GM21717 (cell line): Measurements from ENCODE around the gene PSD2.

Source experiments
- ATAC-seq: cut with Tn5 transposase; IDR thresholded peaks from one replicate; pipeline ENCODE4 v1.9.1; 2021; ENCODE audit warnings: mild to moderate bottlenecking, moderate library complexity; ENCODE audit not compliant: unreplicated experiment

The PSD2 gene

DNA sequence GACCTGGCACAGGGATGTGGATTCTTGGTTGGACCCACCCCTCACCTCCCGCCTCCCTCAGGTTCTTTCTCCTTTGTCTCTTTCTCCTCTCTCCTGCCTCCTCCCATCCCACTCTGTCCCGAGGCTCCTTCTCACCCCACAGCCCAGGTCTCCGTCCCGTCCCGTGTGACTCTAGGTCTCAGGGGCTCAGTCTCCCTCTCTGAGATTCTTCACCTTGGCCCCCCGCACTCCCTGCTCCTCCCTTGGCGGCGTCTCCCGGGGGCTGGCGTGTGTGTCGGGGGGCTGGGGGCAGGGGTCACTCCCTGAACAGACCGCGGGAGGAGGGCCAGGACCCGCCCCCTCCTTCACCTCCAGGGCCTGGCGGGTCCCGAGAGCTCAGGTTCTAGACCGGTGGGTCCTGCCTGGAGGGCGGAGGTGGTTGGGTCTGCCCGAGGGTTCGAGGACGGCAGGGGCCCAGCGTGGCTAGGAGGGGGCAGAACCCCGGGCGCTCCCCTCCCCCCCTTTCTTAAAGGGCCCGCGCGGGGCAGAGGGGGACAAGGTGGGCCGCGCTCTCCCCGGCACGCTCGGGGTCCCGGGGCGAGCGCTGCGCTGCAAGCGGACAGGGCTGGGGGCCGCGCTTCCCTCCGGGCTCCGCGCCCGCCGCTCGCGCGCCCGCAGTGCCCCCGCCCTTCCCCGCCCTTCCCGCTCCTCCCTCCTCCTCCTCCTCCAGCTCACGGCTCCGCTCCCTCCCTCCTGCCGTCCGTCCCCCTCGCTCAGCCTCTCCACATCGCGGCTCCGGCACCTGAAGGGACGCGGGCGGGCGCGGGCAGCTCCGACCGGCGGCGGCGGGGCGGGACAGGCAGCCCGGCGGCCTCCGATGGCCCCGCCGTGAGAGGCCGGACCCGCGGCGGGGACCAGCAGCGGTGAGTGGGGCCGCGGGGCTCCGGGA is at the start of gene PSD2:
TSS of gene PSD2 (plus strand) at position 735 of the 928 bp plus-strand sequence. CDS start 13,633 bp downstream, outside the sequence.
- ATAC-seq, result no peak

GRCh38 chr5:139746691-139747582 is 48.7 kb upstream of the PSD2 start:
- ATAC-seq, result peak; percentile 39

DNA sequence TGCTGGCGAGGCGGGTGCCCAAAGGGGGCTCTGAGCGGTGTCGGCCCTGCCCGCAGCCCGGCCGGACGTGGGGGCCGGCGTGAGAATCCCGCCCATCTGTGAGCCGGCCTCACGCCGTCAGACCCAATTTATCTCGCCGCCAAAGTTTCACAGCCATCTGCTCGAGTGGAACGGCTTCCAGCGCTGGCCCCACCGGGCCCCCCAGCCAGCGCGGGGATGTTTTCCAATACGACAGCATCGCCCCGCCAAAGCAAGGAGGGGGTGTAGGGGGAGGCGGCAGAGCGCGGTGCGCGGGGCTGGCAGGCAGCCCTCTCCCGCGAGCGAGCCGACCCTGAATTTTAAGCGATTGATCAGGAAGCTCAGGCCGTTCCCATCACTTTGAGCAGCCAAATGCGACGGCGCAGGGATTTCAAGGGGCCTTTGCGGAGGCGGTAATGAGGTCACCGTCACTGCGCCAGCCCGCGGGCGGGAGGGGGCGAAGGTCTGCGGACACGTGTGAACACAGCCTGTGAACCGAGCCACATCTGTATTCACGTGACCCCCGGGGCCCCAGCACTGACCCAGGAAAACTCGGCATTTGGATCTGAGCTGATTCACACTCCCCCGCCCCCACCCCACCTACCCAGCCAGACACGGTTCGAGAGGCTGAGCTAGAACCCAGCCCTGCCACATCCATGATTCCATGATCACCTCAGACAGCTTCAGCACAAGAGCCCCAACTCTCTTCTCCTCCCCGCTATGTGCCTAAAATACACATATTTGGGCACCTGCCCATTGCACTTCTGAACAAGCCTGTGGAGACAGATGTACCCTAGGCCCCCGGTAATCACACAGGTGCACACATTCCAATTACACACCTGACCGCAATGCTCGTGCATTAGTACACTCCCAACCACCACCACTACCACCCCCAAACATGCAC is 47.8 kb upstream of the PSD2 start:
- peak; percentile 12 for ATAC-seq

GRCh38 chr5:139748505-139748826 is 47.1 kb upstream of the PSD2 start:
- ATAC-seq, result no peak

GRCh38 chr5:139749242-139749641 is 46.4 kb upstream of the PSD2 start:
- no peak for ATAC-seq

DNA sequence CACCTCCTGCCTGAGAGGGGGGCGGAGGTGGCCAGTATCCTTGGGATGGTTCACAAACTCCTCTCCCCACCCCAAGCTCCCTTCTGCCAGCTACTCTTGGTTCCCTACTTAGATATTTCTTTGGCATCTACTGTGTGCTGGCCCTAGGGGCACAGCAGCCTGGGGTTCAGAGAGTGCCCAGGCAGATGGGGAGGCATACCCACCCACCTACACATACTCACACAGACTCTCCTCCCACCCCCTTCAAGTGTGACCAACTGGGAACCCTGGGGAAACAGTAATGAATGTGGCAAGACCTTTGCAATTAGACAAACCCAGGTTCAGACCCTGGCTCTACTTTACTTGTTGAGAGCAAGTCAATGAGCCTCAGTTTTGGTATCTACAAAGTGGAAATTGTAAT is 44.4 kb upstream of the PSD2 start:
- no peak for ATAC-seq

DNA sequence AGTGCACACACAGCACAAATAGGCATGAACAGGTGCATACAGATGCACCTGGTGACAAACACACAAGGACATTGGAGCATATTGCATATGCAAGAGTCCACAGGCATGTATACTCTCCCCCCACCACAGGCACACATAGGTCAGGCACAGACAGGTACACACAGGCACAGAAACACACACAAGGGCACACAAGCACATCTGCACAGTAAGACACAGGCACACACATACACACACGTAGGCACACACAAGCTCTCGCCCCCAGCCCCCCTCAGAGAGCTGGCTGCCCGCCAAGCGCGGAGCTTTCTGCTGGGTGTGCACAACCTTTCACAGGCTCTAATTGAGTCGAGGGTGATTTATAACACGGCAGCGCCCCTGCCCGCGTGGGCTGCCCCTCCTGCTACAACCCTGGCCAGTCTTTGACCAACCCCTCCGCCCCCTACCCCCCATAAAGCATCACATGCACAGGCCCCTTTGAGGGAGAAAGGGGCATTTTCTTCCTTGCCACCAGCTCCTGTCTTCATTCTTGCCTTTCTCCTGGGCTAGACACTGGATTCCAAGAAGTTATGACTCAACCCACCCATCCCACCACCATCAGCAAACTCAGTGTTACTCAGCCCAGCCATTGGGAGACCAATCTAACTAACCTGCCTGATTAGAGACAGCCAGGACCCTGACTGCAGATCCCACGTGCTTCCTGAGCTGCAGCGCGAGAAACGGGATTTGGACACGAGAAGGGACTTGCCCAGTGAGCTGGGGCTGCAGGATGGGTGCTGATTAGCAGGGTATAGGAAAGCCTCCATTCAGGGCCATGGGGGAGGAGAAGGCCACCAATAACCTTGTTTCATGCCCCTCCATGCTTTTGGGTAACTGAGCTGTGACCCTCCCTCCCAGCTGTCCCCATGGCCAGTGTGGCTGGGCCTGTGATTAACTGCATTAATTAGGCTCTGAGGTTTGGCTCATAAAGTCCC is 42.8 kb upstream of the PSD2 start:
- ATAC-seq, result no peak

DNA sequence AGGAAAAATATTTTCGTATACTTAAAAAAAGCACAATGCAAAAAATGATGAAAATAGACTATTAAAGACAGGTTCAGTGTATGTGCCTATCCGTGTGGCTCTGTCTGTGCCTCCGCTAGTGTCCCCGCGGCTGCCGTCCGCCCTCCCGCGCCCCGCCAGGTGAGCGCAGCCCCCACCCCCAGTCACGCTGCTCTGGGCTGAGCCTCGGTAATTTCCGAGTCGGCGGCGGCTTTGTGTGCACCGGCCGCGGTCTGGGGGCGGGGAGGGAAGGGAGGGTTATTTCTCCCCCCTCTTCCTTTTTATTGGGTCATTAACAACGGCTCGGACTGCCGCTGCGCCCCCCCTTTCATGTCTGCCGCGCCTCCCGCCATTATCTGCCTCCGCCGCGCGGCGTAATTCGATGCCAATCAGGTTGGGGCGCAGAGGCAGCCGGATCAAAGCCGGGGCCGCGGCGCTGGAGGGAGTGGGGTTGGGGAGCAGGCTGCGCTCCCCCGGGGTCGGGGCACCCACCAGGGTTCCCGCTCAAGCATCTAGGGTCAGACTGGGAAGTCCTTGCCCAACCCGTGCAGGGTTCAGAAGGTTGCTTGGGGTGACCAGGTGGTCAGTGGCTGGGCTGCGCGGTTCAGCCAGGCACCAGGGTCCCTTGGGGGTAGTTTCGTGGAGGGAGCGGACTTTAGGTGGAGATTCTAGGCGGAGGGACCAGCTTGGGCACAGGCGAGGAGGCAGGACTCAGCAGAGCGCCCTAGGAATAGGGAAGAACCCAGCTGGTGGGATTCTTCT is 39.5 kb upstream of the PSD2 start:
- ATAC-seq, result no peak

DNA sequence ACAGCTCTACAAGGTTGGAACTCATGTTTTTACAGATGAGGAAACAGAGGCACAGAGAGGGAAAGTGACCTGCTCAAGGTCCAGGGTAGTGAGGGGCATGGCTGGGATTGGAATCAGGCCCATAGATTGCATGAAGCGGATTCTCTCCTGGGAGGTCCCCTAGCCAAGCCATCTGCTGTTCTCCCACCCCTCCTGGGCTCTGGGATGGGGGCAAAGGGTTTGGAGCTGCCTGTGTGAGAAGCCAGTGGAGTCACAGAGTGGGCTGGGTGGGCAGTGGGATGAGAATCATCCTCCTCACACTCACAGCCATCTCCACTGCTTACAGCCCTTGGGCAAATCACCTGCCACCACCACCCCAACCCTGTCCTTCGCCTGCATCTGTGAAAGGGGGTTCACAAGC is 38.6 kb upstream of the PSD2 start:
- no peak for ATAC-seq

- ATAC-seq, result no peak
Observed at GRCh38 chr5:139757727-139758509, 37.7 kb upstream of the PSD2 start.

DNA sequence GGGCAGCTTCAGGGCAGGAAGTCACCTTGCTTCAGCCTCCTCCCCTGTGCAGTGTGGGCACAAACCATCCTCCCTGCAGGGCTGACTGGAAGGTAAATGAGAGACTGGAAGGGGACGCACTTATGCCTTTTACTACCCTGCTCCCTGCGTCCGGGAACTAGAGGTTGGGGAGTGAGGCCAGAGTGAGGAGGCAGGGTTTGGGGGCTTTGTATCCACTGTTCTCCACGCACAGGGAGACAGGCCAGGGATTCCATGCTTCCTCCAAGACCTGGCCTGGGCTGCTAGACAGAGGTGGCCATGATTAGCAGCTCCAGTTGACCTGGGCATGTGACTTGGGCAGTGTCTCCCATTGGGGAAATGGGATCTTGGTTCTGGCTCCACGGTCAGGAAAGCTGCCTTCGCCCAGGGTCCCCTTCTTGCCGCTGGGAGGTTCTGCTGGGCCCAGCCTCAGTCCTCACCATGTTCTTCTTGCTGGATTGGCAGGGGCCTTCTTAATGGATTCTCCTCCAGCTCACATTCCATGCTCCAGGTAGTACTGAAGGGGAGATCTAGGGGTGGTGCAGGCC is 37.0 kb upstream of the PSD2 start:
- no peak for ATAC-seq

- ATAC-seq, result no peak
Observed at GRCh38 chr5:139759219-139759721, 36.3 kb upstream of the PSD2 start.

GRCh38 chr5:139760066-139761056 is 35.2 kb upstream of the PSD2 start:
- ATAC-seq, result no peak

DNA sequence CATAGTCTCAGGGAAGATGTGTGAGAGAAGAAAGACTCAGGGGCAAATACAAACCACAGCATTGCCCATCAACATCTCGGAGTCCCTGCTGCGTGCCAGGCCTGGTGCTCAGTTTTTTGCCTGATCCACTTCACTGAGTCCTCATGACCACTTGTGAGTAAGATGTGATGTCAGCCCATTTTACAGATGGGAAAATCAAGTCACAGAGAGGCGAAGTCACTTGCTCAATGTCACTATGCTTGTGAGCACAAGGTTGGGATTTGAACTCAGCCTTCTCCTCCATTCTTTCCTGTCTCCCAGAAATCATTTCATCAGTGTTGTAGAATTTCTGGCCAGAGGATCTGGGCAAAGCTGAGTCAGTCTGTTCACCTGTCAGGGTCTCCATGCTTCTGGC is 34.6 kb upstream of the PSD2 start:
- no peak for ATAC-seq

DNA sequence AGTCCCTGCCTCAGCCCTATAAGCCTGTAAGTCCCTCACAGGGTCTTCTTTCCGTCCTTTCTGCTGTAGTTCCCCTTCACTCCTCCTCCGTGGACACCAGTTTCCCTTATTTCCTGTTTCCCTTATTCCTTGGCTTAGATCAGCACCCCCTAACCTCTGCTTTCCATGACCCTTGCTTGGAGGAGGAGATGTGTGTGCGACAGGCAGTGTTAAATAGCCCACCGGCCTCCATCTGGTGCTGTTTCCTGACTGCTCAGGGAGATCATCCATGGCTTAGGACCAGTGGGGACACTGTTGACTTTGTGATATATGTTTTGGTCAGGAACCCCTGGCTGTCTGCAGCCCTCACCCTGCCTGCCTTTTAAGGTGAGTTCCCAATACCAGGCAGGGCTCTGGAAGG is 34.1 kb upstream of the PSD2 start:
- no peak for ATAC-seq

DNA sequence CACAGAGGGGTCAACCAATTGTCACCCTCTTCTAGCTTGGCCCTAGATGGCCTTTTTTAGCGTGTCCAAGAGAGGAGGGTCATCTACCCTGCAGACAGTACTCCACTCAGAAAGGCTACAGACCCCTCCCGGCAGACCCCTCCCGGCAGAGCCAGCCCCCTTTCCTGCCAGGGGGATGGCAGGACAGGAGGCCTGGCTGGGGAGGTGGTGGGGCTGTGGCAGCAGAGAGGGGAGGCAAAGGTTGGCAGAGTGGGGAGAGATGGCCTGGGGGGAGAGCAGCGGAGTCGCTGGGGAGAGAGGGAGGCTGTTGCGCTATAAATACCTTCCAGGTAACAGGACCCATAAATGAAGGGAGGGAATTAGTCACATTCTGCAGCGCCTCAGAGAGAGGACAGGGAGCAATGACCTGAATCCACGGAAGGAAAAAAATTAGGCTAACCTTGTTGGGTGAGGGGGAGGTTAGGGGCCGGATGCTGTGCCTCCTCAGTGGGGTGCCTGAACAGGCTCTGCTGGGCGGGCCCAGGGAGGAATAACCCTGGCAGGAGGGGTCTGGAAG is 32.9 kb upstream of the PSD2 start:
- no peak for ATAC-seq
